HG03575 (cell line): ENCODE measurements around the gene INAFM2.

Source experiments
- ATAC-seq: cut with Tn5 transposase; IDR thresholded peaks from one replicate; pipeline ENCODE4 v1.9.1; 2021; ENCODE audit not compliant: unreplicated experiment, insufficient number of reproducible peaks, low FRiP score; ENCODE audit errors: extremely low read depth

The INAFM2 gene

GRCh38 chr15:40352281-40352901 is 28.9 kb downstream of the INAFM2 start:
- no peak for ATAC-seq

DNA sequence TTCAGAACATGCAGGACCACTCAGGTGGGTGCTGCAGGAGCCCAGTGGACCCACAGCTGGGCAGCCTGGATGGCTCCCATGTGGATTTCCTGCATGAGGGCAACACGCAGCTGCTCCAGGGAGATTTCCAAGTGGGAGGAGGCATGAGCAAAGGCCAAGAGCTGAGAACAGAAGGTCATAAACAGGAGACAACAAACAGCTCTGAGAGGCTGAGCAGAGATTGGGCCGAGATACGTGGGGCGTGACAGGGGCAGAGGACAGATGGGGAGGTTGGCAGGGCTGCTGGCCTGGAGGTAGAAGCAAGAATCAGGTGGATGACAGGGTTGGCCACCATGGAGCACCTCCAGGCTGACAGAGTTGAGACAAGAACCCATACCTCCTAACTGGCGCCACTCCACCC is 30.2 kb downstream of the INAFM2 start:
- ATAC-seq, result no peak

DNA sequence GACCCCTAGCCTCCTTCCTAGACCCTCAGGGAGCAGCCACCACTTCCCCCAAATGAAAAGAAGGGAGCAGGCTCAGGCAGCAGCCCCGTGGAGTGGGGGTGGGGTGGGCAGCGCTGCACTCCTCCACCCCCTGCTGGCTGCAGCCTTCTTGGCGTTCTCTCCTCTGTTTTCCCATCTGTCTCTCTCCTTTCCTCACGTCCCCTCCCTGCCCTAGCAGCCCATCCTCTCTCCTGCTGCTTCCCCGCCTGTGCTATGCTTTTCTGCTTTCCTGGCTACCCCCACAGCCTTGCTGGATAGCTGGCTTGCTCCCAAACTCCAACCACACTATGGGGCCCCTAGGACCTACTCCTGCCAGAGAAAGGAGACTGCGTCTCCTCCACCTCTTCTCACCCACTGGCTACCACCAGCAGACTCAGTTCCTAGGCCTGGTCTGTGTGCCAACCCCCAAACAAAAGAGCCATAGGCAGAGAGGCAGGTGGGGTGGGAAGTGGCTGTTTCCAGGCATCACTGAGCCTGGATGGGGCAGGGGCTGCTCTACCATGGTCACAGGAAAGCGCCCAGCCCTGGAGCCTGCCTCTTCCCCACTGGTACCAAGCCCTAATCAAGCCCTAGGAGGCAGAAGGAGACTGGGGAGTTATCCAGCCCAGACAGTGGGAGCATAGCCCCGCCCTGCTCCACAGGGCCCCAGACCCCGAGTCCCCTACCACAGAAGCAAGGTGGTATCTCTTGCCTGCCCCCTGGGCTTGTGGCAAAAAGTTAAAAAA is 31.1 kb downstream of the INAFM2 start:
- ATAC-seq, result no peak

GRCh38 chr15:40355976-40356585 is 32.6 kb downstream of the INAFM2 start:
- ATAC-seq, result no peak

DNA sequence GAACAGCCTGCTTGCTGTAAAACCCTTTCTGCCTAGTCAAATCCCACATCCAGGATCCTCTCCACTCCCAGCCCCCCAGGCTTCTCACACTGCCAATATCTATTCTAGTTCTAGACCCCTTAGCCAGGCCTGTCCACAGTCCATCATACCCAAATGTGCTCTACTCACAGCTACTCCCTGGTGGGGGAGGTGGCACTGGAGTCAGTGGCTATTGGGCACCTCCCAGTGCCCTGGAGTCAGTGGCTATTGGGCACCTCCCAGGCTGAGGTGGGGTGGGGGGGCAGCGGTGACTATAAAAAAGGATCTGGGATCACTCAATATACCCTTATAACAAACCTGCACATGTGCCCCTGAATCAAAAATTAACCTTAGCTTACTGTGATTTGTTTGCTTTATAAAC is 33.8 kb downstream of the INAFM2 start:
- no peak for ATAC-seq

- ATAC-seq, result no peak
These were observed 34.4 kb downstream of the INAFM2 start, which contains the start of gene DISP2 for GRCh38 chr15:40357723-40358470. Gene DISP2, plus strand, starts transcription at chr15:40358219. Its CDS starts 103 bp downstream, at chr15:40358322.

- no peak for ATAC-seq
These were observed 35.2 kb downstream of the INAFM2 start for GRCh38 chr15:40358471-40359353.

DNA sequence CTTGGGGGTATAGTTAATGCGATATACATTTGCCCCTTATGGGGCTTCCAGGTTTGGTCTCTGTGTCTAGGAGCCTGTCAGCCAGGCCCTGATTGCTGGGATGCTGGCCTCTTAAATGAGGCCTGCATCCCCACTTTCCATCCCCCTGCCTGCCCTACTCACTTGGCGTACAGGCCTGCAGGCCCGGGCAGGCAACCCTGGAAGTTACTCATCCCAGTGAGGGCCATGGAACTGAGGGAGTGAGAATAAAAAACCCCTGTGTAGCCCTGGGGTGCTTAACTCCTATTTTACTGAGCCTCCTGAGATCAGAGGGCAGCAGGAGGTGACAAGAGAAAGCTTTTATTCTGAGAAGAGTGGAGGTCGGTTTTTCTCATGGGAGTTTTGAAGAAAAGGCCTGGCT is 36.5 kb downstream of the INAFM2 start:
- ATAC-seq, result no peak

GRCh38 chr15:40361640-40362039 is 38.1 kb downstream of the INAFM2 start:
- ATAC-seq, result no peak

DNA sequence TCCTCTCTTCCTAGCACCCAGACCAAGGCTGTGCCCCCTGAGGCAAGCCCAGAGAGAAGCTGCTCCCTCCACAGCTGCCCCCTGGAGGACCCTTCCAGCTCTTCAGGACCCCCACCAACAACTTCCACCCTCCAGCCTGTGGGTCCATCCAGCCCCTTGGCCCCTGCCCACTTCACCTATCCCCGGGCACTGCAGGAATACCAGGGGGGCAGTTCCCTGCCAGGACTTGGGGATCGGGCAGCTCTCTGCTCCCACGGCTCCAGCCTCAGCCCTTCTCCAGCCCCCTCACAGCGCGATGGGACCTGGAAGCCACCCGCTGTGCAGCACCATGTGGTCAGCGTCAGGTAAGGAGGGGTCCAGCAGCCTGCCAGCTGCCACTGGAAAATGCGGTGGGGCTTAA is 40.1 kb downstream of the INAFM2 start:
- no peak for ATAC-seq

GRCh38 chr15:40364251-40364650 is 40.8 kb downstream of the INAFM2 start:
- ATAC-seq, result no peak

DNA sequence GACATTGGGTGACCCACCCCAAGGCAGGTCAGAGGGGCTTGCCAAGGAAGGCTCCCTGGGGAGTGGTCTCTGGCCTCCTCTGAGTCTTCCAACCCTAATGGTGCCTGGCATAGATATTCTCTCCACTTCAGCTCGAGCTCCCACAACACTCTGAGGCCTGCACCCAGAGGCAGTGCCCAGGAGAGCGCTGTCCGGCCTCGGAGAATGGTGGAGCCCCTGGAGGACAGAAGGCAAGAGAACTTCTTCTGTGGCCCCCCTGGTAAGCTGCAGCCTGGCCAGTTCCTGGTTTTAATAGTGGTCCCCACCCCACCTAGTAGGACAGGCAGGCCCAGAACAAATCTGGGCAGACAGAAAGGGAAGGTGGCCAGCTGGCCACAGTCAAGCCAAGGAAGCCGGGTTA is 41.5 kb downstream of the INAFM2 start:
- ATAC-seq, result no peak

GRCh38 chr15:40365624-40366456 is 42.3 kb downstream of the INAFM2 start:
- no peak for ATAC-seq

- ATAC-seq, result no peak
These were observed 43.2 kb downstream of the INAFM2 start for GRCh38 chr15:40366457-40367370.

DNA sequence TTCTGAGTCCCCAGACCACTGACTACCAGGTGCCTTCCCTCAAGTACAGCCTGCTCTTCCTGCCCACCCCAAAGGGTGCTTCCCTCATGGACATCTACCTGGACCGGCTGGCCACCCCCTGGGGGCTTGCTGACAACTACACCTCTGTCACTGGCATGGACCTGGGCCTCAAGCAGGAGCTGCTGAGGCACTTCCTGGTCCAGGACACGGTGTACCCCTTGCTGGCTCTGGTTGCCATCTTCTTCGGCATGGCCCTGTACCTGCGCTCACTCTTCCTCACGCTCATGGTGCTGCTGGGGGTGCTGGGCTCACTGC is 43.8 kb downstream of the INAFM2 start:
- ATAC-seq, result no peak

DNA sequence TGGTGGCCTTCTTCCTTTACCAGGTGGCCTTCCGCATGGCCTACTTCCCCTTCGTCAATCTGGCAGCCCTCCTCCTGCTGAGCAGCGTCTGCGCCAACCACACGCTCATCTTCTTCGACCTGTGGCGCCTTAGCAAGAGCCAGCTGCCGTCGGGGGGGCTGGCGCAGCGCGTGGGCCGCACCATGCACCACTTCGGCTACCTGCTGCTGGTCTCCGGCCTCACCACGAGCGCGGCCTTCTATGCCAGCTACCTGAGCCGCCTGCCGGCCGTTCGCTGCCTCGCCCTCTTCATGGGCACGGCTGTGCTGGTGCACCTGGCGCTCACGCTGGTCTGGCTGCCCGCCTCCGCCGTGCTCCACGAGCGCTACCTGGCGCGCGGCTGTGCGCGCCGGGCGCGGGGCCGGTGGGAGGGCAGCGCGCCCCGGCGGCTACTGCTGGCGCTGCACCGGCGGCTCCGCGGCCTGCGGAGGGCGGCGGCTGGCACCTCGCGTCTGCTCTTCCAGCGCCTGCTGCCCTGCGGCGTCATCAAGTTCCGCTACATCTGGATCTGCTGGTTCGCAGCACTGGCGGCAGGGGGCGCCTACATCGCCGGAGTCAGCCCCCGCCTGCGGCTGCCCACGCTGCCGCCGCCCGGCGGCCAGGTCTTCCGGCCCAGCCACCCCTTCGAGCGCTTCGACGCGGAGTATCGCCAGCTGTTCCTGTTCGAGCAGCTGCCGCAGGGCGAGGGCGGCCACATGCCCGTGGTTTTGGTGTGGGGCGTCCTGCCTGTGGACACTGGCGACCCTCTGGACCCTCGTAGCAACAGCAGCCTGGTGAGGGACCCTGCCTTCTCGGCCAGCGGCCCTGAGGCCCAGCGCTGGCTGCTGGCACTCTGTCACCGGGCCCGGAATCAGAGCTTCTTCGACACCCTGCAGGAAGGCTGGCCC is 44.5 kb downstream of the INAFM2 start:
- no peak for ATAC-seq
